Hindlimb muscle (tissue), 1 donor: Measurements from ENCODE around the gene NR2F1-AS1. TPM values are rescaled to one million over a fixed set of nuclear protein-coding genes. Genes with fewer than 3 reads are reported as not detected.
"Not testable (repeated sequence)": the region's sequence is repeated elsewhere in the genome, so short reads cannot be mapped to it uniquely, and the experiment has no call there.

Experiments used
- DNase-seq: peaks from one replicate; pipeline ENCODE4 v3.0.0-alpha.2; 2013
- polyA plus RNA-seq: library from polyadenylated mRNA; unstranded; fragments of 120-200 nt; gene quantifications from one replicate; pipeline ENCODE4 v1.2.1, GENCODE V29; 2013; ENCODE audit not compliant: insufficient read length

NR2F1-AS1 gene
- polyA plus RNA-seq, 1 donor: 2.7 TPM

DNA sequence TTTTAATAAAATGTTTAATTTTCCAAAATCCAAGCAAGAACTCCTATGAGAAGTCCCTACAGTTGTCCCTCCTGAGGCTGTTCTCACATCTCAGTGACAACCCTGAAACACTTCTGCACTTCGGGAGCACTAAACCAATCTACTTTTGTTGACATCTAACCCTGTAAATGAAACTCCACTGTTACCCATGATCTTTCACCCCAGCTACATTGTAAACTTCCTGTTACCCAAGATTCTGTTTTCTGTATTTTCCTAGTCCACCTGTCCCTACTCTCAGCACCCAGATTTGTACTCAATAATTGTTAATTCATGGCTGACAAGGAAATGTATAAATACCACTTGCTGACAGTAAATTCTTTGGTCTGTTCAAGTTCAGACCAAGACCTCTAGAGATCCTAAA lies 153.7 kb downstream of the NR2F1-AS1 start:
- DNase-seq: no peak

GRCh38 chr5:93425096-93425495 lies 155.9 kb downstream of the NR2F1-AS1 start:
- no peak for DNase-seq

- no peak for DNase-seq
Observed at GRCh38 chr5:93423300-93423699, 157.7 kb downstream of the NR2F1-AS1 start.

DNA sequence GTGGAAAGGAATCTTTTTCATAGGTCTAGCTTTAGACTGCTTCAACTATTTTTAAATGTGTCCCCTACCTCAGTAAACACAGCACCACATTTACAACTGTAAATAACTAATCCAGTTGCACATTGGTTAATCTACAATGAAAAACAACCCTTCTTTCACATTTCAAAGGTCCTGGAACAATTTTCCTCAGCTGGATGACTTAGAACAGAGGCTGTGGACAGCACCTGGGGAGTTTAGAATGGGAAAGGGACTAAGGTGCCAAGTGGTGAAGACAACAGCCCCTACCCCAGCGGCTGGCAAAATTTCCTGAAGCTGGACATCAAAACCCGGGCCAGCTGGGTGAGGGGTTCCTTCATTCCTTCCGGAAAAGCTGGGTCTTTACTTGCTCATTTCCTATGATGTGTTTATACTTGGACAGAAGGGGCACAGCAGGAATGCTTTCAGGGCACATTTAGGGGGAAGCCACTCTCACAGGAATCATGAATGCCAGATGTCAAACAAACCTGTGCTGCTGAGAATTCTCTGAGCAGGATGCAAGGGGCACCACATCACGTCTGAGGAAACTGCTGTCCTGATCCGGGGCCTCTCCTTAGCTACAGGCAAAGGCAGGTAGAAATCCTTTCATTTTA lies 158.3 kb downstream of the NR2F1-AS1 start:
- no peak for DNase-seq

DNA sequence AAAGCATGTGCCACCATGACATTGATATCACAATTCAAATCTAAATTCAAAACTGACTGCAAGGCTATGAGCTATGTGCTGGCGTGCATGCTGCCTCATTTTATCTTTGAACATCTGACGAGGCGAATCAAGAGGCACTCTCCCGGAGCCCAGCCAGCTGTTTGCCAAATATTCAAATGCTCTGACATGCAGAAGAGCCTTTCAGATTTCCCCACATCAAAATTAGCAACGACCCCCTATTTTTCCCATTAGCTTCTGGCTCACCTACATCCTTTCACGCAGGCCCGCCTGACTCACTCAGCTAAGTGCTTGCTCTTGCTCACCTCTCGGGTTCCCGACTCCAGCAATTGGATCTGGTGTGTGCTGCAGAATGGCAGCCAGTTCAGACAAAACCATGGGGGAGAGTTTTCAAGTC lies 159.0 kb downstream of the NR2F1-AS1 start:
- DNase-seq: no peak

DNA sequence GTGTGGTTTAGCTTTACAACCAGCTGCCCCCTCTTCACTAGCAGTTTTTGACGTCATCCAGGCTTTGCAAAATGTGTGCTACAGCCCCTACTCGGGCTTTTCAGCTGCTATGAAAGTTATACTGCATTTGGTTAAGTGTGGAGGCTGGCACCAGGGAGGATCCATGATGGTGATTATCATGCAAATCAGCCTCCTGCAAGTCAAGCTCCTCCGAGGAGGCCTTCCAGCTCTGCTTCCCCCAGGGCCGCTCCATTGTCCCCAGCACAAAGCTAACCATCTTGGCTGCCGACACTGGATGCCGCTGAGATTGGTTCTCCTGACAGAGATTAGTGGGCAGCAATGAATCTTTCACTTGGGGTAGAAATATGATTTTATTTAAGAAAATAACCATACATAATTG lies 159.6 kb downstream of the NR2F1-AS1 start:
- no peak for DNase-seq

DNA sequence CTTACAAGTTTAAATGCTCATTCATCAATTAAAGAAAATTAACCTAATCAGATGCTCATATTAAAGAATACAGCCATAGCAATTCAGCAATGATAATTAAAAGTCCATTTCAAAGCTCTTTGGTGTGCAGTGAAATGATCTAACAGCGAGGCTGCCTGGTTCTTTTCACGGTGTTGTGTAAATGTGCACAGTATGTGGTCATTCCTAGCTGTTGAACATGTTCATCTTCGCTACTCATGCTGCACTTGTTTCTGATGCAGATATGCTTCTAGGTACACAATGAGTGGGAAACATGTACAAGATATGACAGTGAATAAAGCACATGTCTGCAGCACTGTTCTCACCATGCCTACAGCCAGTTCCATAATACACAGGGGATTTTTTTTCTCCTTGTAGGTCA lies 163.5 kb downstream of the NR2F1-AS1 start:
- no peak for DNase-seq

DNA sequence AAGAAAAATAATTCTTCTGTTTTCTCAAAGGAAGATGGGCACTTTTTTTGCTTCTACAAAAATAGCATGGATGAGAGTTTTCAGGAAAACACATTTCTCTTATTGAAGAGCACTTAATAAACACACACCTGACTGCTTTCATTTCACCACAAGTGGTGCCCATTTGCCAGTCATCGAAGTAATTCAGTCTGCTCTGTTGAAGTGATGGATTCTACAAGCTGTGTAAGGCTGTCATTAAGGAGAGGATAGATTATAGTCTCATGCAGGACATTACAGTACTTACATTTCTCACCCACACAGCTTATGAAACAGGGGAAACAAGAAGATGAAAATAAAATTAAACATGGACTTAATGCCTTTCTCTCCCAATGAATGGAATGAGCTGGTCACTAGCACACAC lies 165.2 kb downstream of the NR2F1-AS1 start:
- no peak for DNase-seq

DNA sequence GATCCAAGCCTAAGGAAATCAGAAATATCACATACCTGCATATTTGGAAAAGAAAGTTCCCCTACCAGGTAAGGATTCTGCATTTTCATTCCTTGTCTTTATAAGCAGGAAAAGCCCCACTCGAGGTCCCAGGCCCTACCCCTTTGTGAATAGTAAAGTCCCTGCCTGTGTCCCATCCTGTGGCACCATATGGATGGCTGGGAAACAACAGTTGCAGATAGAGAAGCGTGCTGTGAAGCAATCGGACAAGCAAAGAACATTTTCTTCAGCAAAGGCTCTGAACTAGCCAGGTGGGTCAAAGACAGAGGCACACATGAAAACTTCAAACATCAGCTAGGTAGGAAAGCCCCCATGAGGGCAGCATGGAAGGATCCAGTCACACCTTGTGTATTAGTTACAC lies 169.3 kb downstream of the NR2F1-AS1 start:
- no peak for DNase-seq

DNA sequence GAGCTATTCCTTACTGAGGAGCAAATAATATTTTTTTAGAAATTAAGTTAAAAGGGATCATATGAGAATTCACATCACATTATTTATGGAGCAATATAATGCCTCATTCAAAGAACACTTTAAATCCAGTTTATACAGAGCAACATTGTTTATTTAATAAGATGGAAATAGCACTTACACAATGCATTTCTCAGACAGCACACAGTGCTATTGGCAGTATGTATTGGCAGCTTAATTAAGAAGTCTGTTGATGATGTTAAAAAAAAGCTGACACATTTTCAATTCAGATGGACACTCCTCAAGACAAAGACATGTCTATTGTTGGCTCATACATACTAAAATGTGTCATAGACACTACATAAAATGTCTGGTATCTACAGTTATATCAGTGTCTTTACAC lies 171.3 kb downstream of the NR2F1-AS1 start:
- DNase-seq: no peak

DNA sequence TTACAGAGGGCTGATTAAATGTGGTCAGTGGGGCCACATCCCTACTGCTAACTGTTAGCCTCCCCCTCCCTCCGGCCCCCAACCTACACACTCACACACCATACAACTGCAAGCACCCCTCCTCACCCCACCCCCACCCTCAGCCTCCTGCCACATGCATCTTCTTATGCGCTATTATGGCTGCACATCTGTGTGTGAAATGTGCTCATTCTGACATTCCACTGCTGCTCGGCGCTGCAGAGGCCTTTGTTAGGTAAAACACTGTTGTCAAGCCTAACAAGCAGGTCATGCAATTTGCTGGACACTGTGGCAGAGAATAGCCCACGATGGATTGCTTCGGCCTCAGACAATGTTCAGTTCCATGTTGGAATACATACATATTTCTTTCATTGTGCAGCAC lies 173.6 kb downstream of the NR2F1-AS1 start:
- no peak for DNase-seq

- no peak for DNase-seq
Observed at GRCh38 chr5:93406971-93407401, 174.0 kb downstream of the NR2F1-AS1 start.

- no peak for DNase-seq
Observed at GRCh38 chr5:93404246-93404645, 176.8 kb downstream of the NR2F1-AS1 start.

DNA sequence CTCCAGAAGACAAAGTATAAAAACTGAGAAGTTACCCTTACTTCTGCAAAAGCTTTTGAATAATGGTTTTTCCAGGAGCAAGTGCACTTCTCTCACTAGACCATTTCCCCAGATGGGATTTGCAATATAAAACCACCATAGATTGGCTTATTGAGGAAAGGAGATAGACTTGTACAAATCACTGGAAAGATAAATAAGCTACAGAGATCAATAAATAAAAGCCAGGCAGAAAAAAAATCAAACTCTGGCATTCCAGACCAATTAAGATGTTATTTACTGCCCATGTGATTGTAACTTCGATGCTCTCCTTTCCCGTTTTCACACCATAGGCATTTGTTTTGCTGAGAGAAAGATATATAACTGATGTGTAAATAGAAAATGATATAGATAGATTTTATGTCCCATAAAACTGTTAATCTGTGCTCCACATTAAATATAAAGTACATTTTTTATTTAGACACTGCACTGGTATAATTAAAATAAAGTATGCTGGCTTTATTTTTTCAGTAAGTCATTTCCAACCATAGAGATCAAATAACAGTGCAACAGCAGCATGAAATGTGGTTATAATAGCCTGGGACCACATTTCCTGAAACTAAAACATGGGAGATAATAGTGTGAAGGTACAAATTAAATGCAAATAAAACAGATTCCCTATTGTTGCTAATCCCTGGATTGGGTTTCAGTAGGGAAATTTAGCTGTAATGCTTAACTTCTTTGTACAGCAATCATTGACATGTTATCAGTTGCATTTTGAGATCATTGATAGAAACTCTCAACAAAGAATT lies 177.7 kb downstream of the NR2F1-AS1 start:
- no peak for DNase-seq

DNA sequence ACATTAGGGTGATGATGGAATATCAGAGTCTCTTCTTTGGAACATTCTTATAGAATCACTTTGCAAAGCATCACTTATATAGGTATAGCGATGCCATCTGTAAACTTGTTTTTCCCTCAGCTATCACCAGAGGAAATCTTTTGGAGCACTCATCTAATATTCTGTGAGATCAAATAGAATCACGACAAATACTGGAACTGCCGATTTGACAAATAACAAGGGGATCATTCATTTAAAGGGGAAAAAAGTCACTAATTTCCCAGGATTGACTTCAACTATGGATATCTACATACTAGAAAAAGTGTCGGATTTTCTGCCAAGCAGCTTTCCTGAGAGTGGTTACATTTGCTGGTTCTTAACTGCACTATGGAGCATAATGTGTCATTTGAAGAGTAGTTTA lies 178.6 kb downstream of the NR2F1-AS1 start:
- no peak for DNase-seq

- no peak for DNase-seq
Observed at GRCh38 chr5:93401634-93402213, 179.3 kb downstream of the NR2F1-AS1 start.

- DNase-seq: no peak
Observed at GRCh38 chr5:93399675-93400074, 181.3 kb downstream of the NR2F1-AS1 start.

GRCh38 chr5:93395971-93396379 lies 185.0 kb downstream of the NR2F1-AS1 start:
- no peak for DNase-seq

DNA sequence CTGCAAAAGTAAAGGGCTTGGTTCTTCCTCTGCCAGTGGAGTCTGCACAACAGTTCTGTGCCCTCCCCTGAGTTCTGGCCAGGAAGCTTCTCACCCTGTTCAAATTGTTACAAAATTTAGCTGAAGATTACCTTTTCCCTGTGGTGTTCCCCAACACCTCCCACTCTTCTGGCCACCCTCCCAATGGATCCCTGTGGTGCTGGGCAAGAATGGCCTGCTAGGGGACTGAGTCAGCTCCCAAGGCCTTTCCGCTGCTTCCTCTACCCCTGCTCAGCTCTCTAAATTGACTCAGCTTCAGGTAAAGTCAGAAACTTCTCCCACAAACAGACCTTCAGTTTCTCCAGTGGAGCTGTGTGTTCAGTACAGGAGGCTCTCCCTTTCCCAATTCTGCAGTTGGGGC lies 186.0 kb downstream of the NR2F1-AS1 start:
- no peak for DNase-seq

DNA sequence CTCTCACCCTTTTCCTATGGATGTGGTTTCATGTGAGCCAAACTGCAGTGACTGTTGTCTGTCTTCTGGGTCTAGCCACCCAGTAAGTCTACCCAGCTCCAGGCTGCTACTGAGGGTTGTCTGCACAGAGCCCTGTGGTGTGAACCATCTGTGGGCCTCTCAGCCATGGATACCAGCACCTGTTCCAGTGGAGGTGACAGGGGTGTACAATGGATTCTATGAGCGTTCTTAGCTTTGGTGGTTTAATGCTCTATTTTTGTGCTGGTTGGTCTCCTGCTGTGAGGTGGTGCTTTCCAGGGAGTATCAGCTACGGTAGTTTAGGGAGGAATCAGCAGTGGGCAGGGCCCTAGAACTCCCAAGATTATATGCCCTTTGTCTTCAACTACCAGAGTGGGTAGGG lies 186.7 kb downstream of the NR2F1-AS1 start:
- DNase-seq: no peak

GRCh38 chr5:93391169-93391568 lies 189.8 kb downstream of the NR2F1-AS1 start:
- not testable (repeated sequence) for DNase-seq

DNA sequence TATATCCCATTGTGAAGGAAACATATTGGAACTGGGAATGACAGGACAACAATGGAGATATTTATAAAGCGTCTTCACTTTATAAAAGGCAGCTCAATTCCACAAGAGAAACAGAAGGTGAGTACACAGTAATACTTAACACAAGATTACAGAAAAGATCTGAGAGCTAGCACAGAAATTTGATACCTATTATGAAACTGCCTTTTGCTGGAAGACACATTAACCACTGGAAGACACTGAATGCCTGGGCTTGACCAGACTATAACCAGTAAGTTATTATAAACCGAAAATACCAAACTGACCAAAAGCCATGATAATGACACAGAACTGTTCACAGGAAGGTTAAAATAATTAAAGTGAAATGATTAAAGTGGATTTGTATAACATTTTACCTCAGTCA lies 195.4 kb downstream of the NR2F1-AS1 start:
- DNase-seq: no peak

GRCh38 chr5:93384995-93385394 lies 196.0 kb downstream of the NR2F1-AS1 start:
- DNase-seq: no peak

- no peak for DNase-seq
Observed at GRCh38 chr5:93384026-93384425, 197.0 kb downstream of the NR2F1-AS1 start.
